HuH-7 (cell line): ENCODE results near the gene FOSL1.
"Not testable (repeated sequence)": the region's sequence is repeated elsewhere in the genome, so short reads cannot be mapped to it uniquely, and the experiment has no call there.

Experiments used
- DNase-seq: peaks from one replicate; pipeline ENCODE4 v3.0.0; 2011; ENCODE audit warnings: low spot score

The FOSL1 gene

DNA sequence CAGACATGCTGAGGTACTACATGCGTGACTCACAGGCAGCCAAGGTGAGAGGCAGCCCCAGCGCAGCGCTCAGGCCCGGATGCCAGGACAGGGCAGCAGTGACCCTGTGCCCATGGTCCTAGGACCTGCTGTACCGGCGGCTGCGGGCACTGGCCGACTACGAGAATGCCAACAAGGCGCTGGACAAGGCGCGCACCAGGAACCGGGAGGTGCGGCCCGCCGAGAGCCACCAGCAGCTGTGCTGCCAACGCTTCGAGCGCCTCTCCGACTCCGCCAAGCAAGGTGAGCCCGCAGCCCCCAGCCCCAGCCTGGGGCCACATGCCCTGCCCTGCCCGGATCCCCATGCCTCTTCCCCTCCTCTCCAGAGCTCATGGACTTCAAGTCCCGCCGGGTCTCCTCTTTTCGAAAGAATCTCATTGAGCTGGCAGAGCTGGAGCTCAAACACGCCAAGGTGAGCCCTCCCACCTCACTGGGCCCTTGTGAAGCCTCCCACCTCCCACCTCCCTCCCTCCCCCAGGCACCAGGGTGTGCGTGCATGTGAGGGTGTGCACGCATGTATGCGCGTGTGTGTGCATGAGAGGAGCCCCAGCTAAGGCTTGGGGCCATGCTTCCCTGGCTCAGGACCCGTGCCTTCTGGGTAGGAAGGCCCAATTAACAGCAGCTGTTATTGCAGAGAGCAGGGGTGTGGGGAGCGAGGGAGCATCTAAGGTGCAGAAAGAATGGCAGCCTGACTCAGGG is 47.5 kb downstream of the FOSL1 start:
- DNase-seq = no peak

DNA sequence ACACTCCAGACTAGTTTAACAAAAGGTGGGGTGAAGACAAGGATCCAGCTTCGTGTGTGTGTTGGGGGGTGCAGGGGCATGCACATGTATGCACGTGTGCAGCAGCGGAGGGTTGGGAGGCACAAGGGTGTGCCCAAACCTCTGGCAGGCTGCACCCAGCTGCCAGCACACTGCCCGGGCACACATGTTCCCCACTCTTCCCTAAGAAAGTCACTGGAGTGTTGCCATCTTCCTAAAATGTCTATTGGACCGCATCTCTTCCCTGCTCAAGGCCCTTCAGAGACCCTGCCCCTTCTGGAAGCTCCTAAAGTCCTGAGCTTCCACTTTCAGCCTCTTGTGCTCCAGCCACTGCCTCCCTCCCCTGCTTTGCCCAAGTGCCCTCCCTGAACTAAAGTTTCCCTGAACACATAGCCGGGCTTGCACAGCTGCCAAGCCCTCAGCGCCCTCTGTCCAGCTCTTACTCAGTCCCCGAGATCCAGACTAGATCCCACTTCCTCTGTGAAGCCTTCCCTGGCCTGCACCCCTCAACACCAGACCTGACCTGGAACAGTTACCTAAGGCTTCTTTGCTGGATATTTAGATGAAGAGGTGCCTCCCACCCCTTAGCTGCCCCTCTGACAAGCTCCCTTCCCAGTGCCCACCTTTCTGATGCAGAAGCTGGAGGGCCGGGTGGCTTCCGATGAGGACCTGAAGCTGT is 48.2 kb downstream of the FOSL1 start:
- DNase-seq = no peak

DNA sequence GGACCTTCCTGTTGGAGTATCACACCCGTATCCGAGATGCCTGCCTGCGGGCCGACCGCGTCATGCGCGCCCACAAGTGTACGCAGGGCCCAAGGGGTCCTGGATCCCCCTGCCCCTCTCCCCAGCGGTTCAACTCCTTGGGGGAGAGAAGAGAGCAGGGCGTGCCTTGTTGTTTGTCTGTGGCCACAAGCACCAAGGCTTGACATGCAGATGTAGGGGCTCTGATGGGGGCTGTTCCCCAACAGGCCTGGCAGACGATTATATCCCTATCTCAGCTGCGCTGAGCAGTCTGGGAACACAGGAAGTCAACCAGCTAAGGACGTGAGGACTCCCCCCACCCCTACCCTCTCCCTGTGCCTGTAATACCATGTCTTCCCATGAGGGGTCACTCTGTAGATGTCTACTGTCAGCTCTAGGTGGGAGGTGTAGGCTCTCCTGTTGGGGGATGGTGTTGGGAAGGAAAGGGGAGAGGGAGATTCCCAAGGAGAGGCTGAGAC is 49.1 kb downstream of the FOSL1 start:
- DNase-seq = no peak

DNA sequence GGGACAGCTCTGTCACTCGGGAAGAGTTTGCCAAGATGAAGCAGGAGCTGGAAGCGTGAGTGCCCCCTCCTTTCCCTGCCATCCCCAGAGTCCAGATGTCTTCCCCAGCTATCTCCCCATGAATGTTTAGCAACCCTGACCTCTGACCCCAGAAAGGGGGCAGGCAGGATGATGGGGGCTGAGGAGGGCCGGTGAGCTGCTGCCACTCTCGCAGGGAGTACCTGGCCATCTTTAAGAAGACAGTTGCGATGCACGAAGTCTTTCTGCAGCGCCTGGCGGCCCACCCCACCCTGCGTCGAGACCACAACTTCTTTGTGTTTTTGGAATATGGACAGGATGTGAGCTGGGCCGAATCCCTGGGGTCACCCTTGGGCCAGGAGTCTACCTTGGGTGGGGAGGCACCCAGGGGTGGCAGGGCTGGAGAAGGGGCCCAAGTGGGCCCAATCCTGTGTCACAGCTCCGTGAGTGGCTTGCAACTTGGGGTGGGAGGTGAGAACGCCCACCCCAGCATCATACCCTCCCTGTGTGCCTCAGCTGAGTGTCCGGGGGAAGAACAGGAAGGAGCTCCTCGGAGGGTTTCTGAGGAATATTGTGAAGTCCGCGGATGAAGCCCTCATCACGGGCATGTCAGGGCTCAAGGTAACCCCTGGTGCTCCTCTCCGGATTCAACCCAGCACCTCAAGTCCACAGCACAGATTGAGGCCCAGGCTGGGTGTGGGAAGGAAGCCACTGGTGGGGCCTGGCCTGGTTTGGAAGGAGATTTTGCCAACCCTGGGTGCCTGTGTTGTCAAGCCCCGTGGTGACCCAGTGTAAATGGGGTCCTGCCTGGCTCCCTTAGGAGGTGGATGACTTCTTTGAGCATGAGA is 49.7 kb downstream of the FOSL1 start:
- DNase-seq = no peak

DNA sequence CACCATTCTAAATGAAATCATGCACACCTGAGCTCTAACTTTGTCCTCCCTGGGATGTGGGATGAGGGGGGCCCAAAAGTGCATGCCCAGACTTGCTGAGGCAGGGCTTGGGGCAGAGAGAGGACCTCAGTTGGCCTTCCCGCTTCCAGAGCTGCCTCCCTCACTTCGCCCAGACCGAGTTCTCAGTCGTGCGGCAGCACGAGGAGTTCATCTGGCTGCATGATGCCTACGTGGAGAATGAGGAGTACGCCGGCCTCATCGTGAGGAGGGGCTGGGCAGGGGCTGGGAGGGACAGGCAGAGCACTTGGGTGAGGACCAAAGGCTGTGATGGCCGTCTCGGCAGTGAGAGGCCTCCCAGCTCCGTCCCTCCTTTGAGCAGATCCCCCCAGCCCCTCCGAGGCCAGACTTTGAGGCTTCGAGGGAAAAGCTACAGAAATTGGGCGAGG is 50.4 kb downstream of the FOSL1 start:
- DNase-seq = no peak

DNA sequence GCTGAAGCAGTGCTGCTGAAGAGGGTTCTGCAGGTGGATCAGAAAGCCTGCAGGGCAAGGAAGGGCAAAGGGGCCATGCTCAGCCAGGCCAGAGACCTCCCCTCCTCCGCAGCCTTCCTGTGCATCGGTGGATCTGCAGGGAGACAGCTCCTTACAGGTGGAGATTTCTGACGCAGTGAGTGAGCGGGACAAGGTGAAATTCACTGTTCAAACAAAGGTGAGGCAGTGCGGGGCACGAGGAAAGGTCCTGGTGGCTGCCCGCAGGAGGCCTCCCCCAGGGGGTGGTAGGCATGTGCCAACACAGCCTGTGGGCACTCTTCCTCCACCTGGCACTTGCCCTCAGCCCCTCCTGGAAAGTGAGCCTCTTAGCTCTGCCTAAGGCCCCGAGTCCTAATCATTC is 50.8 kb downstream of the FOSL1 start:
- no peak for DNase-seq

DNA sequence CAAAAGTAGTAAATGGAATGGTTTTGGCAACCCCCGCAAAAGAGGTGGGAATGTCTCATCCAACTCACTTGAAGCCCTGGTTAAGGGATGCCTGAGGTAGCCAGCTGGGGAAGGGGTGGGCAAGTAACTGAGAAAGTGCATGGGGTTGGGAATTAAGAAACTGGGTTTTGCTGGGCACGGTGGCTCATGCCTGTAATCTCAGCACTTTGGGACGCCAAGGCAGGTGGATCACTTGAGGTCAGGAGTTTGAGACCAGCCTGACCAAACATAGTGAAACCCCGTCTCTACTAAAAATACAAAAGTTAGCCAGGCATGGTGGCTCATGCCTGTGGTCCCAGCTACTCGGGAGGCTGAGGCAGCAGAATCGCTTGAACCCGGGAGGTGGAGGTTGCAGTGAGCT is 51.5 kb downstream of the FOSL1 start:
- not testable (repeated sequence) for DNase-seq

DNA sequence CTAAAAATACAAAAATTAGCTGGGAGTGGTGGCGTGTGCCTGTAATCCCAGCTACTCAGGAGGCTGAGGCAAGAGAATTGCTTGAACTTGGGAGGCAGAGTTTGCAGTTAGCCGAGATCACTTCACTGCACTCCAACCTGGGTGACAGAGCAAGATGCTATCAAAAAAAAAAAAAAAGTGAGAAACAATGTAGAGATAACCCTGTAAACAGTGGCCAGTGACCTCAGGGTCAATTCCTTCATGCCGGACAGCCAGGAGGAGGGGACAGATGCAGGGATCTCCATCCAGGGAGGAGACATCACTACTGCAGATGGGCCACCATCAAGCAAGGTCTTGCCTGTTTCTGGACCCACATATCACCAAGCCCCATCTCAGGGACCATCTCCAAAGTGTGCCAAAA is 52.4 kb downstream of the FOSL1 start:
- DNase-seq = no peak

DNA sequence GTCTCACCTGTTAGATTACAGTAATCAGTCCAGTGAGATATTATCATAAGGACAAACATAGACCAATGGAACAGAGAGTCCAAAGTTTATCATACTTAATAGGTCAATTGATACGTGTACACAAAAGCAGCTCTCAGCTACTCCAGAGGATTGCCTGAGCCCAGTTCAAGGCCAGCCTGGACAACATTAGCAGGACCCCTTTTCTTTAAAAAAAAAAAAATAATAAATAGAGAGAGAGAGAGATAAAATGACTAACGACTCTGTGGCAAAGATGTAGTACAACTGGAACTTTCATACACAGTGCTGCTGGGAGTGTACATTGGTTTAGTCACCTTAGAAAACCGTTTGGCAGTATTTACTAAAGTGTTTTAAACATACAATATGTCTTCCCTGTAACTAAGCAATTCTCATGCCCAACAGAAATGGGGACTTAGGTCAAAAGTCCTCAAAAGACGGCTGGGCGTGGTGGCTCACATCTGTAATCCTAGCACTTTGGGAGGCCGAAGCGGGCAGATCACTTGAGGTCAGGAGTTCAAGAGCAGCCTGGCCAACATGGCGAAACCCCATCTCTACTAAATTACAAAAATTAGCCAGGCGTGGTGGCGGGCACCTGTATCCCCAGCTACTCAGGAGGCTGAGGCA is 55.8 kb downstream of the FOSL1 start:
- no peak for DNase-seq

DNA sequence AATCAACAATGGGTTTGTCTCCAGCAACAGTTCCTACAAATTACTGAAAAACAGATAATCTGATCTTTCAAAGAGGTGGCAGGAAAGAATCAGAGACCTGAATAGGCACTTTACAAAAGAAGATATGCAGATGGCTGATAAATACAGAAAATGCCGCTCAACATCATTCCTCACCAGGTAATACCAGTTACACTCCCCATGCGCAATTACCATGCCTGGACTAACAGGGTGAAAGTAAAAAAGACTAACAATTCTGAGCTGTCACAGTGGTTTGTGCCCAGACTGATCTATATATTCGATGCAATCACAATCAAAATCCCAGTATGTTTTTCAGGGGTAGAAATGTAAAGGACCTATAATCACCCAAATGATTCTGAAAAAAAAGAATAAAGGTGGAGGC is 56.4 kb downstream of the FOSL1 start:
- no peak for DNase-seq

DNA sequence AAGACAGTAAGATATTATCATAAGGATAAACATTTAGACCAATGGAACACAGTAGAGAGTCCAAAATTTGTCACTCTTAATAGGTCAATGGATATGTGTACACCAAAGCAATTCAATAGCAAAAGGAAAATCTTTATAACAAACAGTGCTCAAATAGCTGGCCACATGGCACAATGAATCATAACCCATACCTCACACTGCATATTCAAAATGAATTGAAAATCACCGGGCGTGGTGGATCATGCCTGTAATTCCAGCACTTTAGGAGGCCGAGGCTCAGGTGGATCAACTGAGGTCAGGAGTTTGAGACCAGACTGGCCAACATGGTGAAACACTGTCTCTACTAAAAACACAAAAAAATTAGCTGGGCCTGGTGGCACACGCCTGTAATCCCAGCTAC is 58.0 kb downstream of the FOSL1 start:
- no peak for DNase-seq
